ENCODE results near the gene KLHDC7B.
"Not testable (repeated sequence)": the region's sequence is repeated elsewhere in the genome, so short reads cannot be mapped to it uniquely, and the experiment has no call there.

The KLHDC7B gene

GRCh38 chr22:50529897-50530579, 15.7 kb upstream of the KLHDC7B start, which contains the start of gene TYMP:
TSS of gene TYMP (minus strand) at chr22:50530012. CDS start at chr22:50529709, 303 bp downstream.
- peak in 1 of 2 donors; percentile 67 for DNase-seq (ENCODE audit: low read depth in 2 of 2)

DNA sequence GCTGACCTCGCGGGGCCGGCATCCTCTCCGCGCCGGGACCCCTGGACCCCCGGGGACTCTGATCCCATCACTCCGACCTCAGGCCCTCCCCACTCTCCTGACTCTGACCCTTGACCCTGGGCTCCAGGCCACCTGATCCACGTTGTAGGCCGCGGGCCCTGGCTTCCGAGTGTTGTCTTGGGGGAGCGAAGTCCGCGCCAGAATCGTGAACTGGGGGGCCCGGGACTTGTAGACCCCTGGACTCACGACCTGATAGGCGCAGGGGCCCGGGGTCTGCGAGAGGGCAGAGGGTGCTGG, 15.2 kb upstream of the KLHDC7B start:
- DNase-seq (ENCODE audit: low read depth in 2 of 2), result no peak

DNA sequence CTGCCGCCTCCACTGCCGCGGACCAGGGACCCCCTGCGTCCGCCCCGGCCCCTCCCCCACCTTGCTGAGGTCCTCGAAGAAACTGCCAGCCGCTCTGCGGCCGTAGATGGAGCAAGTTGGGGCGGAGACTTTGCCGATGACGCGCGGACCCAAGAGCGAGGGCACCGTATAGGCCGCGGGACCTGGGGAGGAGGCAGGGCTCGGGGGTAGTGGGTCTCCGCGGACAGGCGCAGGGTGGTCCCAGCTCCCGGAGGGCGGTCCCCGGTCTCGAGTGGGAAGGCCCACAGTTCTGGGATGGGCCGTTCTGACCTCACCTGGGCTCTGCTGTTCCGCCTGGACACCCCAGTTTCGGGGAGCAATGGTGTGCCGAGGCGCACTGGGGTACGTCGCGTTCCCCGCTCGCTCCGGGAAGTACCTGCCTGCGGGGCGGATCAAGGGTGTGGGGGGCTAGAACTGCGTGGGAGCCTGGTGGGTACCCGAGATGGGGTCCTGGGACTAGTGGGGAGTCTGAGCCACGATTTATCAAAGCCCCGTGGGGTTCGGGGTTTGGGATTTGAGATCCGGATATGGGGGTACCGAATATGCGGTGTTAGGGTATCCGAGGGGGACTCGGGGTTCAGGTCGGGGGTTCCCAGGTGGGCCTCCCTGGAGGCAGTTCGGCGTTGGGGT, 14.7 kb upstream of the KLHDC7B start:
- peak; percentile 75 to 81 for DNase-seq (ENCODE audit: low read depth in 2 of 2)

DNA sequence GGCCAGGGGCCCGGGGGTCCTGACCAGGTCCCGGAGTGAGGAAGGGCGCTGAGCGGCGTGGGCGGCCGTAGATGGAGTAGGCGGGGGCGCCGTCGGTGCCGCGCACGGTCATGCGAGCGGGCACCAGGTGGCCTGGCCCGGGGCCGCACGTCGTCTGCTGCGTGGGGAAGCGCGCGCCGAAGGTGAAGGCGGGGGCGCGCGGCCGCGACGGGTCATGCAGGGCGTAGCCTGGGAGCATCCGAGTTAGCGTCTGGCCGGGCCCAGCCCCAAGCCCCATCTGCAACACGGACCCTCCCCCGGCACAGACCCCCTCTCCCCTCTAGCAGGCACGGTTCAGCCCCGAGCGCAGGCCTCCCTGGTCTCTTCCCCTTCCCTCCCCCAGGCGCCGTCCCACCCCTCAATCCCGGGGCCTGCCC, 14.1 kb upstream of the KLHDC7B start:
- peak in 1 of 2 donors; percentile 73 for DNase-seq (ENCODE audit: low read depth in 2 of 2)

DNA sequence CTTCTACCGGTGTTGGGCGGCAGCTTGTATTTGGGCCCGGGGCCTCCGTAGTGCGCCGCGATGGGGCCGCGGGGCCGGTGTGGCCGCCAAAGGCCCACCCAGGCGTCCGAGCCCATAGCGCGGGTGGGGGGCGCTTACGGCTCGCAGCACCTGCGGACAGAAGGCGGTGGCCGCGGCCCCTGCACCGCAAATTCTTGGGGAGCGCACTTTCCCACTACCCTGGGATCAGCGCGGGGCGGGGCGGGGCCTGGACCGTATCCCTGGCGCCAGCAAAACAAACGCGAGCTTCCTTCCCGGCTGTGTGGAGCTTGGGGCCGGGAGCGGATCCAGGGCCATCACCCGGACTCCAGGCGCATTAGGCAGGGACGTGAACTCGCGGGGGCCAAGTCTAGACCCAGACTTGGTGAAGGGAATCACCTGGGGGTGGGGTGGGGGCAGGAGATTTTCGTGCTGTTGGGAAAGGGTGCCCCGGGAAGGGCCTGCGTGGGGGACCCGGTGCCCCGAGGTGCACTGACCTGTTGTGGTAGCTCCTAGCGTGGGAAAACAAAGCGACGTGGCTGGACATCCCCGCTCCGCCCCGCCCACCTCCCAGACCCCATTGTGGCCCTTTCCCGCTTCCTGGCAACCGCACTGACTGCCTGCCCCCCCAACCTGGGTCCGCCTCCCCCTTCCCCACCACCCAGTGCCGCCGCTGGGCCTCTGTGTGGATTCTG, 13.6 kb upstream of the KLHDC7B start:
- no peak for DNase-seq (ENCODE audit: low read depth in 2 of 2)

GRCh38 chr22:50532824-50533796, 12.6 kb upstream of the KLHDC7B start:
- DNase-seq (ENCODE audit: low read depth in 2 of 2), result no peak

DNA sequence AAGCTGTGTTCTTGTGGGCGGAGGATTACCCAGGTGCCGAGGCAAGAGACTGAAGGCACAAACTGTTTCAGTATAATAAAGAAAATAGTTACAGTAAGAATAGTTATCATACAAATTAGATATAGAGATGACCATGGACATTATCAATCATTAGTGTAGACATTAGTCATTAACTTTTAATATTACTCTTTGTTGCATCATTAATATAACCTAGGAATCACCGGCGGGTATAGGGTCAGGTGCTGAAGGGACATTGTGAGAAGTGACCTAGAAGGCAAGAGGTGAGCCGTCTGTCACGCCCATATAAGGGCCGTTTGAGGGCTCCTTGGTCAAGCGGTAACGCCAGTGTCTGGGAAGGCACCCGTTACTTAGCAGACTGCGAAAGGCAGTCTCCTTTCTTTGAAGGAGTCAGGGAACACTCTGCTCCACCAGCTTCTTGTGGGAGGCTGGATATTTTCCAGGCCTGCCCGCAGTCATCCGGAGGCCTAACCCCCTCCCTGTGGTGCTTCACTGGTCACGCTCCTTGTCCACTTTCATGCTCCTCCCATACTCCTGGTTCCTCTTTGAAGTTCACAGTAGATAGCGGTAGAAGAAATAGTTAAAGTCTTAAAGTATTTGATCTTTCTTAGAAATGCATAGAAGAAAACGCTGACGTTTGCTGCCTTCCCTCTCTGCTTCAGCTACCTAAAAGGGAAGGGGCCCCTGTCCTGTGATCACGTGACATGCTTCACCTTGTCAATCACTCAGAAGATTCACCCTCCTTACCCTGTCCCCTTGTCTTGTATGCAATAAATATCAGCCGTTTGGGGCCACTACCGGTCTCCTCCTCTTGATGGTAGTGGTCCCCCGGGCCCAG, 11.6 kb upstream of the KLHDC7B start:
- DNase-seq (ENCODE audit: low read depth in 2 of 2), result not testable (repeated sequence)

DNA sequence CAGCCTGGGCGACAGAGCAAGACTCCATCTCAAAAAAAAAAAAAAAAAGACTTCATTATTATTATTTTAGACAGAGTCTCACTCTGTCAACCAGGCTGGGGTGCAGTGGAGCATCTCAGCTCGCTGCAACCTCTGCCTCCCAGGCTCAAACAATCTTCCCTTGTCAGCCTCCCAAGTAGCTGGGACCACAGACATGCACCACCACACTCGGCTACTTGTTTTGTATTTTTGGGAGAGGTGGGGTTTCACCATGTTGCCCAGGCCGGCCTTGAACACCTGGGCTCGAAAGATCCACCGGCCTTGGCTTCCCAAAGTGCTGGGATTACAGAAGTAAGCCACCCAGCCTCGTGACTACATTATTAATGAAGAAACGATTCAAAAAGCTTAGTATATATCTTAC, 10.6 kb upstream of the KLHDC7B start:
- no peak for DNase-seq (ENCODE audit: low read depth in 2 of 2)

- no peak for DNase-seq (ENCODE audit: low read depth in 2 of 2)
Observed at GRCh38 chr22:50536226-50536625, 9.5 kb upstream of the KLHDC7B start.

- no peak for DNase-seq (ENCODE audit: low read depth in 2 of 2)
Observed at GRCh38 chr22:50537765-50538164, 7.9 kb upstream of the KLHDC7B start.

DNA sequence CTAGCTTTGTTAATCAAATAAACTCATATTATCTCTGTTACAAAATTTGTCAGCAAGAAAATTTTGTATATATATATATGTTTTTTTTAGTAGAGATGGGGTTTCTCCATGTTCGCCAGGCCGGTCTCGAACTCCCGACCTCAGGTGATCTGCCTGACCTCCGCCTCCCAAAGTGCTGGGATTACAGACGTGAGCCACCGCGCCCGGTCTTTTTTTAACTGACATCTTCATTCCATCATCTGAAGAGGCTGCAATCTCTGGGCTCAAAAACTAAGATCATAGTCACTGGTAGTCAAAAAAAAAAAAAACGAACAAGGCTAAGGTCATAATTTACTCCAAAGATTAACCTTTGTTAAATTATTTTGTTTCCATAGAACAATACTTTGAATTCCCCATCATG, 5.3 kb upstream of the KLHDC7B start:
- DNase-seq (ENCODE audit: low read depth in 2 of 2), result no peak

DNA sequence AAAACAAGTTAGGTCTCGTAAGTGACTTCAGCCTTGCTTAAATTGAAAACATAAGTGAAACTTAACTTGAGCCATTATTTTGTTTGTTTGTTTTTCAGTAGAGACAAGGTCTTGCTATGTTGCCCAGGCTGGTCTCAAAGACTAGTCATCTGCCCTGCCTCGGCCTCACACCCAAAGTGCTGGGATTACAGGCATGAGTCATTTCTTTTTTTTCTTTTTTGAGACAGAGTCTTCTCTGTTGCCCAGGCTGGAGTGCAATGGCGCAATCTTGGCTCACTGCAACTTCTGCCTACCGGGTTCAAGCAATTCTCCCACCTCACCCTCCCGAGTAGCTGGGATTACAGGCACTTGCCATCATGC, 4.1 kb upstream of the KLHDC7B start:
- DNase-seq (ENCODE audit: low read depth in 2 of 2), result not testable (repeated sequence)

- peak in 1 of 2 donors; percentile 61 for DNase-seq (ENCODE audit: low read depth in 2 of 2)
Observed at GRCh38 chr22:50542416-50542927, 3.2 kb upstream of the KLHDC7B start.

- peak; percentile 83 to 85 for DNase-seq (ENCODE audit: low read depth in 2 of 2)
Observed at GRCh38 chr22:50544078-50544745, 1.5 kb upstream of the KLHDC7B start.

DNA sequence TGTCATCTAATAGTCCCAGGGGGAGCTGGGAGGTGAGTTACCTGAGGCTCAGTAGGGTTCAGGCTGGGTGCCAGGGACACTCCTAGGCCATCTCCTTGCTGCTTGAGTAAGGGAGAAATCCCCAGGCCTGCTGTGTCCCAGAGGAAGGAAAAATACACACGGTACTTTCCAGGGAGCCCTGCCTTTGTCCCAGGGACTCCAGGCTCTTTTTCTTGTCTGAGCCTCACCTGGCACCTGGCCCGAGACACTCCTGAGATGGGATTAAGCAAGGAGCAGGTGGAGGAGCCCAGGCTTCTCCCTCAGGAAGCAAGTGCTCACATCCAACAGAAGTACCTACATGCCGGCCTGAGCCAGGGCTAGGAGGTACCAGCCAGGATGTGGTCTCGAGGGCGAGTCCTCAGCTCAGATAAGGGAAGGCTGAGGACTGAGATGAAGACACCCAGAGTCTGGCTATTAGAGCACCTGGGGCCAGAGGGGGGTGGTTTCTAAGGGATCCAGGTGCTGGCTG, 899 bp upstream of the KLHDC7B start:
- DNase-seq (ENCODE audit: low read depth in 2 of 2), result no peak

GRCh38 chr22:50546326-50547262, 895 bp downstream of the KLHDC7B start:
- no peak for DNase-seq (ENCODE audit: low read depth in 2 of 2)

GRCh38 chr22:50547263-50547985, 1.7 kb downstream of the KLHDC7B start:
- DNase-seq (ENCODE audit: low read depth in 2 of 2), result no peak

Measured in stimulated activated CD8-positive, alpha-beta memory T cell treated with anti-CD3 and anti-CD28 coated beads, Interleukin-15, amount 100 ng/mL, for 48 hours (primary cell).